NCI-H82 treated with DMSO at 0.1 percent for 48 hours (cell line): ENCODE results near the gene RAB3D.
A peak's percentile ranks its signal among the peaks of the same experiment; 100 is the strongest.
"Not testable (repeated sequence)": the region's sequence is repeated elsewhere in the genome, so short reads cannot be mapped to it uniquely, and the experiment has no call there.

Experiments used
- DNase-seq: peaks from one replicate; lab custom pipeline; 2025; ENCODE audit not compliant: unreplicated experiment; lab: John Stamatoyannopoulos, UW

The RAB3D gene

DNA sequence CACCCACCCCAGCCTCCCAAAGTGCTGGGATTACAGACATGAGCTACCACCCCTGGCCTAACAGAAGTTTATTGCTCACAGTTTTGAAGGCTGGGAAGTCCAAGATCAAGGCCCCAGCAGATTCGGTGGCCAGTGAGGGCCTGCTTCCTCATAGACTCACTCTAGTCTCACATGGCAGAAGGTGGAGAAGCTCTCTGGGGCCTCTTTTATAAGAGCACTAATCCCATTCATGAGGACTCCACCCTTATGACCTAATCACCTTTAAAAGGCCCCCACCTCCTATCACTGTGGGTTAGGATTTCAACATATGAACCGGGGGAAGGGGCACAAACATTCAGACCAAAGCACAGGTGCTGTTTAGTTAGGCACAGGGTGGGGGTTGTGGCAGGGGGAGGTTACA lies 28.1 kb upstream of the RAB3D start:
- peak; percentile 51 for DNase-seq

GRCh38 chr19:11365557-11366117 lies 26.2 kb upstream of the RAB3D start:
- no peak for DNase-seq

- no peak for DNase-seq
Measured at GRCh38 chr19:11364935-11365334, 25.5 kb upstream of the RAB3D start.

GRCh38 chr19:11364296-11364904 lies 24.9 kb upstream of the RAB3D start:
- no peak for DNase-seq

DNA sequence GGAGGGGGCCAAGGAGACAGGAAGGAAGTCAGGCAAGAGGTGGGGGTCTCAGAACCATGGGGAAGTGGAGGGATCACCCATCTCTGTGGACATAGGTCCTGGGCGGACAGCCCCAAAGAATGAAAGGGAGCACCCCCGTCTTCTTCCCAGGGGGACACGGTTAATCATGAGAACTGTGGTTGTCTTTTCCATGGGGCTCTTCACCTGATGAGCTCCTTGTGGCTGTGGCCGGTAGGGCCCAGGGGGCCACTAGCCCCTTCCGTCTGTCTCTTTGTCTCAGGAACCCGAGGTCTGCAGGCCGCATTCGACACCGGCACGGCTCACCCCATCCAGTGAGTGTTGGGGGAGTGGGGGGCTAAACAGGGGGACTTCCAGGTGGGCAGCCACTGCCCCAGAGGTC lies 24.4 kb upstream of the RAB3D start:
- DNase-seq, result no peak

GRCh38 chr19:11361771-11362731 lies 22.6 kb upstream of the RAB3D start:
- peak; percentile 24 for DNase-seq

GRCh38 chr19:11361037-11361770 lies 21.7 kb upstream of the RAB3D start:
- DNase-seq, result no peak

GRCh38 chr19:11359421-11359820 lies 20.0 kb upstream of the RAB3D start:
- DNase-seq, result no peak

DNA sequence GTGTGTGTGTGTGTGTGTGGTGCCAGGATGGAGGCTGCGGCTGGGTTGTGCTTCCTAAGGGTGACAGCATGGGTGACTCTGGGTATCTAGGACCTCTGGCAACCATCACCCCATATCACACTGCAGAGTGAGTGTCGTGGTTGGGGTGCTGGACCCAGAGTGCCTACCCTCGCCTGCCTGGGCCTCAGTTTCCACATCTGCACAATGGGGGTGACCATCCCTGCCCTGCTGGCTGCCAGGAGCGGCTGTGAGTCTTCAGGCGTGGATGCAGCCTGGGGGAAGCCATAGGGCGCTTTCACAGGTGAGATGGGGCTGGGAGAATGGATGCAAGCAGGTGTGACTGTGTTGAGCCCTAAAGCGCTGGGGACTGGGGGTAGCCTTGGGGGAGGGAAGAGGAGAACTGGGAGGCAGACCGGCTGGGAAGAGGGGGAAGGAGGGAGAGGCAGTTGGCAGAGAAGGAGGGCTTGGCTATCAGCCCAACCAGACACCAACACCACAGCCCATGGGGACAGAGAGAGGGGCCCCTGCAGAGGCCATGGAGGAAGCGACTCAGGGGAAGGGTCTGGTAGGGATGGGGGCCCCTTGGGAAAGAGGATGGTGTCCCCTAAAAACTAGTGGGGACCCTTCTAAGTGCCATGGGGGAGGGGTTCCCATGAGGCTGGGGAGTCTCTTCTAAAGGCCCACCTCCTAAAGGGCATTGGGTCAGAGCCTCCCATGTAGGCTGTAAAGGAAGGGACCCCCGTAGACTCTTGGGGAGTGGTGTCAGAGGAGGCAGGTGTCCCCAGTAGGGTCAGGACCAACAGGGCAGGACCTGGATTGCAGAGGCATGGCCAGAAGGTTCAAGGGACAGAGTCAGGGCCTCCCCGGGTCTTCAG lies 17.5 kb upstream of the RAB3D start:
- DNase-seq, result no peak

DNA sequence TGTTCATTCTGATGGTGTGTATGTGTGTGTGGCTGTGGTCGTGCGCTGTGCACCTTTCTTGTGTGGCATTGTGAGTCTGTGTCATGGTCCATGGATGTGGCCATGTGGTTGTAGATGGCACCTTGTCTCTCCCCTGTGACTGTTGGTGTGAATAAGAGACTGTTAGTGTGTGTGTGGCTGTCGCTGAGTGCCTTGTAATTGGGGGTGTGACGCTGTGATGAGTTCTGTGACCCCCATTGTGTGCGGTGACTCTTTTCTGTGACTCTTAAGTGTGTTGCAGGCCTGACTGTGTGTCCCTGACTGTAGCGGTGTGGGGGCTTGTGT lies 16.6 kb upstream of the RAB3D start:
- no peak for DNase-seq

DNA sequence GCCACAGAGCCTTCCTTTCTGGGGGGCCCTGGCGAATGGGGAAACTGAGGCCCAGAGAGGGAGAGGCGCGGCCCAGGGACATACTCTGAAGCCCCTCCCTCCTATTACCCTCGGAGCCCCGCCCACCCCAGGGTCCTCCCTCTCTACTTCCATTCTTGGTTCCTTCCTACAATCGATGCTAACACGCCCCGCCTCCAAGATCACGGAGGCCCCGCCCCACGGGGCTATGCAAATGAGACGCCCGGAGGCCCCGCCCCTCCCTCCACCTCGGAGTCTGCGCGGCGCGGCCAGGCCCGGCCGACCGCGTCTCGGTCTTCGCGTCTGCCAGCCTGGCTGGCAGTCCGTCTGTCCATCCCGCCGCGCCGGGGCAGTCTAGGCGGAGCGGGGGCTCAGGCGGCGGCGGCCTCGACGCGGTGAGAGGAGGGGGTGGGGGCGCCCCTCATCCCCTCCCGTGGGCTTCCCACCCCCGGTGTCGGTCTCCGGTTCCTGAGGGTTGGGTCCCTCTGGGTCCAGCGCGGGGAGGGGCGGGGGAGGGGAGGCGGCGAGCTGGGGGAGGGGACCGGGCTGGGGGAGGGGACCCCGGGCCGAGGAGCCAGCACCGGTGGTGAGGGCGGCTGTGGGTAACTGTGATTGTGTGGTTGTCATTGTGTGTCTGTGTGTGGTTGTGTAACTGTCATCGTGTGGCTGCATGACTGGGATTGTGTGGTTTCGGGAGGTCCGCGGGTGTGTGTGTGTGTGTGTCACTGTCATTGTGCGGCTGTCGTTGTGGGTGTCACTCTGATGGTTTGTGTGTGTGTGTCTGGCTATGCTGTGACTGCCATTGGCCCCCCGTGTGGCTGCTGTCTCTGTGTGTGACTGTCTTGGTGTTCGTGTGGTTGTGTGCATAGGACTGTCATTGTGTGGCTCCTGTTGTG lies 16.0 kb upstream of the RAB3D start, which contains the start of gene PLPPR2:
PLPPR2 (plus strand) TSS at position 273 of the 914 bp plus-strand sequence. CDS start 2,242 bp downstream, outside the sequence.
- DNase-seq, result peak; percentile 70

DNA sequence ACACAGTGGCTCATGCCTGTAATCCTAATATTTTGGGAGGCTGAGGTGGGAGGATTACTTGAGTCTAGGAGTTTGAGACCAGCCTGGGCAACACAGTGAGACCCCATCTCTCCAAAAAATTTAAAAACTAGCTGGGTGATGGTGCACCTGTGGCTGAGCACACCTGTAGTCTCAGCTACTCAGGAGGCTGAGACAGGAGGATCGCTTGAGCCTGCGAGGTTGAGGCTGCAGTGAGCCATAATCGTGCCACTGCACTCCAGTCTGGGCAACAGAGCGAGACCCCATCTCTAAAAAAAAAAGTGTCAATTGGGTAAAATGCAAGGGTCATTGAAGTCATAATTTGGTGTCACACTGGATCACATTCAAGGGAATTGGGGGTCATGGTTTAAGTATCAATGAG lies 14.6 kb upstream of the RAB3D start:
- not testable (repeated sequence) for DNase-seq

DNA sequence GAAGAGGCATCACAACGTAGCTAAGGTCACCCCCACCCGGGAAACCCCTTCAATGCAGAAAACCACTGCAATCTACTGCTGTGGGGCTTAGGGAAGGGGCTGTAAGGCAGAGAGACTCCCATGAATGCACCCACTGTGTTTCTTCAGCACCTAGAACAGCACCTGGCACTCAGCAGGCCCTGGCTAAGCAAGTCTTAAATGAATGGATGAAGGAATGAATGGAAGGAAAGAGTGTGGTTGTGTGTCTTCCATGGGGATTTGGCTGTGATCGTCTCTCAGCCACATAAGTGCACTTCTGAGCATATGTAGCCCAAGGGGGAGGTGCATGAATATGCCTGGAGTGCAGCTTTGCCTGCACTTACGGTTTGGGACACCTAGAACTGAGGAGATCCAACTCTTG lies 9.7 kb upstream of the RAB3D start:
- no peak for DNase-seq

DNA sequence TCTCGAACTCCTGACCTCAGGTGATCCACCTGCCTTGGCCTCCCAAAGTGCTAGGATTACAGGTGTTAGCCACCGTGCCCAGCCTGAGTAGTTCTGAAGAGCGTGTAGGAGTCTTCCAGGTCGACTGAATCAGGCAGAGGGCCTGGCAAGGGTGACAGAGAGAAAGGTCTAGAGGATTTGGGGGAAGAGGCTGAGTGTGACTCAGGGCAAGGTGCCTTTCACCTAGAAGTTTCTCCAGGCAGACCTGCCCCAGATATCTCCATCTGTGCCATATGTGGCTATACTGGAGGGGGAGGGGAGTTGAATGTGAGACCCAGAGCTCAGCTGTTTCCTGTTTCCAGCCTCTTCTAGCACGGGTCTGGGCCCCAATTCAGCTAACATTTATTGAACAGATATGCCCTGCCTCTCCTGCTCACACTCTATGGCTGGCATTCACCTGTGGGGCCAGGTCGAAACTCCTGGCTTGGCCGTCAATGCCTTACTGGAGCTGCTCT lies 8.1 kb upstream of the RAB3D start:
- no peak for DNase-seq

GRCh38 chr19:11346104-11346940 lies 6.9 kb upstream of the RAB3D start, which contains the start of the genes CCDC159 and TMEM205:
Gene CCDC159 (plus strand): TSS chr19:11346519. CDS start chr19:11346607, 88 bp downstream.
Gene TMEM205 (minus strand): TSS chr19:11346268. CDS start chr19:11345619, 649 bp downstream.
- peak; percentile 94 for DNase-seq

GRCh38 chr19:11345122-11345803 lies 5.8 kb upstream of the RAB3D start:
- no peak for DNase-seq

DNA sequence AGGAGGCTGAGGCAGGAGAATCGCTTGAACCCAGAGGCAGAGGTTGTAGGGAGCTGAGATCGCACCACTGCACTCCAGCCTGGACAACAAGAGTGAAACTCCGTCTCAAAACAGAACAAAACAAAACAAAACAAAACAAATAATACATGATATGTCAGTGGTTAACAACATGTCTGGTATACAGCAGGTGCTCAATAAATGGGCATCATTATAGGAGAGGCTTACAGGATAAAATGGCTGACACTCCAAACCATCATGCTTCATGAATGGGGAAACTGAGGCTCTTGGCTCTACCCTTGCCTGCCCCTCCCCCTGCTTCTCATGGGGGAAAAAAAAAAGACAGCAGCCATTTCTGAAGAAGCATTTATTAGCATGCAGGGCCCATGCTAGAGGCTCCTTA lies 3.0 kb upstream of the RAB3D start:
- DNase-seq, result no peak

DNA sequence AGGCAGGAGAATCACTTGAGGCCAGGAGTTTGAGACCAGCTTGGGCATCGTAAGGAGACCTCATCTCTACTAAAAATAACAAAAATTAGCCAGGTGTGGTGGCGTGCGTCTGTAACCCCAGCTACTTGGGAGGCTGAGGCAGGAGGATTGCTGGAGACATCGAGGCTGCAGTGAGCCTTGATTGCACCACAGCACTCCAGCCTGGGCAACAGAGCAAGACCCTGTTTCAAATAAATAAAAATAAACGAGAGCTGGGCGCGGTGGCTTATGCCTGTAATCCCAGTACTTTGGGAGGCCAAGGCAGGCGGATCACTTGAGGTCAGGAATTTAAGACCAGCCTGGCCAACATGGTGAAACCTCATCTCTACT lies 626 bp upstream of the RAB3D start:
- DNase-seq, result not testable (repeated sequence)
